HG03432 (cell line): ENCODE results near the gene ENTREP3.
A peak's percentile ranks its signal among the peaks of the same experiment; 100 is the strongest.
"Not testable (repeated sequence)": the region's sequence is repeated elsewhere in the genome, so short reads cannot be mapped to it uniquely, and the experiment has no call there.

Source experiments
- ATAC-seq: cut with Tn5 transposase; IDR thresholded peaks from one replicate; pipeline ENCODE4 v1.9.1; 2021; ENCODE audit warnings: mild to moderate bottlenecking, moderate library complexity; ENCODE audit not compliant: unreplicated experiment

ENTREP3 gene

DNA sequence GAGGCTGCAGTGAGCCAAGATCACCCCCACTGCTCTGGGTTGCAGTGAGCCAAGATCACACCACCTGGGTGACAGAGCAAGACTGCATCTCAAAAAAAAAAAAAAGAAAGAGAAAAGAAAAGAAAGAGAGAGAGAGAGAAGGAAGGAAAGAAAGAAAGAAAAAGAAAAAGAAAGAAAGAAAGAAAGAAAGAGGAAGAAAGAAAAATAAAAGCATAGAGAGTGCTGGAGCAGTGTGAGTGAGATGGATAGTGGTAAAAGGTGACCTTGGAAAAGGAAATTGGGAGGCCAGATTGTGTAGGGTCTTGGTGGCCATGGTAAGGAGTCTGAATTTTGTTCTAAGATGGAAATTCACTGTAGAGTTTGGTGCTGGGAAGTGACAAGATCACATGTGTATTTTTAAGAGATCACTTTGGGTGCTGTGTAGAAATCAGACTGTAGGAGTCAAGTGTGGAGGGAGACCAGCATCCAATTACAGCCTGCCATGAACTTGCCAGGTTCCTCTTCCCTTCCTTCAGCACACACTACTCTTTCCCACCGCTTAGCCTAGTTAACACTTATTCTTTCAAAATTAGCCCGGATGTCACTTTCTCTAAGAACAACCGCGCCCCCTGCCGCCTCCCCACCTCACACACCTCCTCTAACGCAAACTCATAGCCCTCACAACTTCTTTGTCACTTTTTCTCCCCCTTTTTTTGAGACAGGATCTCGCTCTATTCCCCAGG lies 28.9 kb downstream of the ENTREP3 start:
- peak; percentile 33 for ATAC-seq

DNA sequence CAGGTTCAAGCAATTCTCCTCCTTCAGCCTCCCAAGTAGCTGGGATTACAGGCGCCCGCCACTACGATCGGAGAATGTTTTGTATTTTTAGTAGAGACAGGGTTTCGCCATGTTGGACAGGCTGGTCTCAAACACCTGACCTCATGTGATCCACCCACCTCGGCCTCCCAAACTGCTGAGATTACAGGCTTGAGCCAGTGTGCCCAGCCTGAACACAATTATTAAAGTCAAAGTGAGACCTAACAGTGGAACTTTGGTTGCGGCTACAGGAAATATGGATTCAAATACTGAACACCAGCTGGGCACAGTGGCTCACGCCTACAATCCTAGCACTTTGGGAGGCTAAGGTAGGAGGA lies 29.9 kb downstream of the ENTREP3 start:
- not testable (repeated sequence) for ATAC-seq

DNA sequence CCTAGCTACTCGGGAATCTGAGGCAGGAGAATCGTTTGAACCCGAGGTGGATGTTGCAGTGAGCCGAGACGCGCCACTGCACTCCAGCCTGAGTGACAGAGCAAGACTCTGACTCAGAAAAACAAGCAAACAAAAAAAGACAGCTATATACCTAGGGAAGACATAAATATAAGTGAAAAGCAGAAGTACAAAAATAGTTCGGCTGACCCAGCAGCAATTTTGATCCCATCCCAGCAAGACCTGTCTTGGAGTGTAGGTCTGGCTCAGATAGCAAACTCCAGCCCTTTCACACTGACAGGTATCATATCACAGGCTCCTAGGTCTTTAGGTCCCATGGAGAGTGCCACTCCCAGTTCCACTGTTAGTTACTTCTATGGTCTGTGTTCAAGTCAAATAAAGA lies 32.2 kb downstream of the ENTREP3 start:
- no peak for ATAC-seq

DNA sequence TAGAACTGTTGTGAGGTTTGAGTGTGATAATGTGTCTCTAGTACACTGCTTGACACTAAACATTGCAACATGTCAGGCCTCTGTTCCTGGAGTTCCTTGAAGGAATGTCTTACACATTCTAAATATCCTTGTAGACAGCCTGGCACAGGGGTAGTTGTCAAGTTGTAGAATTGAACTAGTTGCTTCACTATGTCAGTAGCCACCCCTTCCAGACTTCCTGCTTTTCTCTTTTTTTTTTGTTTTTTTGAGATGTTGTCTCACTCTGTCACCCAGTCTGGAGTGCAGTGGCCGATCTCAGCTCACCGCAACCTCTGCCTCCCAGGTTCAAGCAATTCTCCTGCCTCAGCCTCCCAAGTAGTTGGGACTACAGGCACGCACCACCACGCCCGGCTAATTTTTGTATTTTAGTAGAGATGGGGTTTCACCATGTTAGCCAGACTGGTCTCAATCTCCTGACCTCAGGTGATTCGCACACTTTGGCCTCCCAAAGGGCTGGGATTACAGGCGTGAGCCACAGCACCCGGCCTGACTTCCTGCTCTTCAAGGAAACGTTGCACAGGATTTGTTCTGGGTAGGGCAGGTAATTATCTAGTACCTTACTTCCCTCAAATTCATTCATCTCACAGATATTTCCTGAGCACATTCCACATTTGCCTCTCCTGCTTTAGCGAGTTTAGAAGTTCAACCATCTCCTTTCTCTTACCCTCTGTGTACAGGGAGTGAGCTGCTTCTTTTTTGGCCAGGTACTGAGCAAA lies 34.9 kb downstream of the ENTREP3 start:
- ATAC-seq = not testable (repeated sequence)

DNA sequence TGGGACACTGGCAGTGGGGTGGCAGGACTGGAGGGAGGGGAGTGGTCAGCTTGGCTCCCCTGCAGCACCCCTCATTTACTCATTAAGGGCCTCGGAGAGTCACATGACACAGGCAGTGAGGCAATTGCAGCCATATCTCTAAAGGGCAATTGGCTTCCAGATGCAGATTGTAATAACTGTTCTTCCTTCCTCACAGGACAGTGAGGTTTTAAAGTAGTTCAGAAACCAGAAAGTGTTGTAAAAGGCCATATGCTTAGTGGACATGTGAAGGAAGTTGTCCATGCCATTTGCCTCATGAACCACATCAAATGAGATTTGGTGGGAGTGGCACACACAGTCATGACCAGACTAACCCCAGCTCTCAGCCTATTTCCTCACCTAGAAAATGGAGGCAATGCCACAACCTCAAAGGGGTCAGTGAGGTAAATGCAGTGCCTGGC lies 35.7 kb downstream of the ENTREP3 start:
- no peak for ATAC-seq

DNA sequence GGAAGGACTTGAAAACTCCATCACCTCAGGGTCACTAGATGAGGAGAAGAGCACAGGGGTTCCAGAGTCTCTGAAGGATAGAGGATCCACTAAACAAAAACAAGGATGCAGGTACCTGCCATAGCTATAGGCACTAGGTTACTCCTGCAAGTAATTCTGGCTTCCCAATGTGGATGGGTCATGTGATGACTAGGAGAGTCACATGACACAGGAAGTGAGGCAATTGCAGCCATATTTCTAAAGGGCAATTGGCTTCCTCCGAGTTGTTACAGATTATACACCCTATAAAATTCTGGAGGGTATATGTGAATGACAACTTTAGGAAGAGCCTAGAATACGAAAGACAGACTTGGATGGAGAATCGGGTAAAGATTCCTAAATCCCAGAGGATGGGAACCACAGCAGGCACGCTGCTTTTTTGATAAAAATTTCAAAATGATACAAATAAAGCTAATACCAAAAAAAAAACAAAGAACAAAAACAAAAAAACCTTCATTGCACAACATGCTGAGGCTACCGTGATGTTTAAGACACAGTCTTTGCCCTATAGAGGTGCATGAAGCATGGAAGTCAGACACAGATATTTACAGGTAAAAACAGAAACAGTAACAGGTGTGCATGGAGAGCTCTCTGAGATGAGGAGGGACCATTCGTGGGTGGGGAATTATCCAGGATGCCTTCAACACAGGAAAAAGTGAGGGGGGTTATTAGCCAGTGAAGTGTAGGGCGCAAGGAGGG lies 36.3 kb downstream of the ENTREP3 start:
- ATAC-seq = no peak

DNA sequence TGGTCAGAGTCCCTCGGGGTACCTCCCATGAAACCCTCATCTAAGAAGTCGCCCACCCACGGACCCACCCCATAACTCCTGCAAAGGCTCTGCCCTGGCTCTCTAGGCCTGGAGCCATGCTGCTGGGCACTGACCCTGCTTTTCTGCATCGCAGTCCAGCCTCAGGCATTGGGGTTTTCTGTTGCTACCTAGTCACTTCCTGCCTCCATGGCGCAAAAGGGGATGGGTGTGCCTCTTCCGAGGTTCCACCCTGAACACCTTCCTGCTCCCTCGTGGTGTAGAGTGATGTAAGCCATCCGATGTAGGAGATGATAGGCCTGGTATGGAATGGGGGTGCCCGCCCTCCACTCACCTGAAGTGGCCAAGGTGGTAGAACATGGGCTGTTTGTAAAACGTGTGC lies 40.6 kb downstream of the ENTREP3 start:
- not testable (repeated sequence) for ATAC-seq

DNA sequence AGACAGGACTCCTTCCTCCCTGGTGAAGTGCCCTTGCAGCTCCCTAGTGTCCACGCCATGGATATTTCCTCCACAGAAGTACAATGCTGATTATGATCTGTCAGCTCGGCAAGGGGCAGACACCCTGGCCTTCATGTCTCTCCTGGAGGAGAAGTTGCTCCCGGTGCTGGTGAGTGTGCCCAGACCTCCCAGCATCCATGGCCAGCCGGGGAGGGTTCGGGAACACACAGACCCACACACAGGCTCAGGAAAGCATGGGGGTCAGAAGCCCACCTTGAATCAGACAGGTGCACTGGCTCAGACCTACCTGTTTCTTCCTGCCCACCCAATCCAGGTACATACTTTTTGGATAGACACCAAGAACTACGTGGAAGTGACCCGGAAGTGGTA lies 43.2 kb downstream of the ENTREP3 start:
- ATAC-seq = not testable (repeated sequence)

DNA sequence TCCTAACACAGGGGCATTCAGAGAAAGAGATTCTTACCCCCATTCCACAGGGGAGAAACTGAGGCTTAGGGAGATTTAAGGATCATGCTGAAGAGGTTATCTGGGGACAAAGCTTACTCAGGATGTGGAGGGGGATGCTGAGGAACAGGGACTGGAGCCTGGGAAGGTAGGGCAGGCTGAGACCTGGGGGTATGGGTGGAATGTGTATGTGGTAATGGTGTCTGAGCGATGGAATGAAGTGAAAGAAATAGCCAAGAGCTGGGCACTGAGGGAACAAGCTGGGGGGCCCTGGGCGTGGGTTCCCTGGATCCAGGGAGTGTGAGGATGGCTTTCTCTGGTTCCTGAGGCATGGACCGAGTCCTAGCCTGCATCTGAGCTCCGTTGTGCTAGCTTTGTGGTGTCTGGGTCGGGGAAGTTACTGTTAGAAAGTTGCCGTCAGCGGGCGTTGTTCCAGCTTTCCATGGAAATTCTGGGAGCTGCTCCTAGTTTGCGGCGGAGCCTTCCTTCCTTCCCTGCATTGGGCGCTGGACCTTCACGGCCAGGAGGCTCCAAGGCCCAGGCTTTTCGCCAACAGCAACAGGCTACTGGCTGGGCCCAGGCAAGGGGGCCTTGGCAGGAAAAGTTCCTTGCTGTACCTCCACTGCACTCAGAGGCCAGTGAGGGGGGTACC lies 43.8 kb downstream of the ENTREP3 start:
- not testable (repeated sequence) for ATAC-seq

DNA sequence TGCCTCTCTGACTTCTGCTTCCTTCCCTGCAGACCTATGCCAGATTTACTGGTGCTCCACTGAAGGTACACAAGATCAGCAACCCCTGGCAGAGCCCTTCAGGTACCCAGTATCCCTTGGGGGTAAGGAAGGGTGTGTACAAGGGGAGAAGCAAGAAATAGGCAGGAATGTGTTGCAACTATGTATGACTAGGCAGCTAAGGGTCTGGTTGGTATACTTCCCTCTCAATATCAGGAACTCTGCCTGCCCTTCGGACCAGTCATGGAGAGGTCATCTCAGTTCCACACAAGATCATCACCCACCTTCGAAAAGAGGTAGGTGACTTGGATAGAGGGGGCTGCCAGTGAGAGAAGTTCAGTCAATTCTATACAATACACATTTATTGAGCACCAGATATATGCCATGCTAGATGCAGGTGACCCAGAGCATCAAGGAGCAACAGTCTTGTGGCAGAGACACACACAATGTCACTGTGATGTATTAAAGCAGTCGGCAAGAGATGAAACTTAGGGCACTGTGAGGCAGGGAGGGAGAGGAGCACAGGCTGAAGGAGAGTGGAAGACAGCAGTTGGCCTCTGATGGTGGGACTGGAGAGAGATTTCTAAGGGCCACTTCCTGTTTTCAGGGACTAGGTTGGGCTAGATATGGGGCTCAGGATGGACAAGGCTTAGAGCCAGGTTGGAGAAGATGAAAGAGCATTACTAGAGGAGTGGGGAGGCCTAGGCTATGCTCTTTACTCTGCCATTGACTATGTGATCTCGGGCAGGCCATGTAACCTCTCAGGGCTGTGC lies 44.8 kb downstream of the ENTREP3 start:
- ATAC-seq = no peak

DNA sequence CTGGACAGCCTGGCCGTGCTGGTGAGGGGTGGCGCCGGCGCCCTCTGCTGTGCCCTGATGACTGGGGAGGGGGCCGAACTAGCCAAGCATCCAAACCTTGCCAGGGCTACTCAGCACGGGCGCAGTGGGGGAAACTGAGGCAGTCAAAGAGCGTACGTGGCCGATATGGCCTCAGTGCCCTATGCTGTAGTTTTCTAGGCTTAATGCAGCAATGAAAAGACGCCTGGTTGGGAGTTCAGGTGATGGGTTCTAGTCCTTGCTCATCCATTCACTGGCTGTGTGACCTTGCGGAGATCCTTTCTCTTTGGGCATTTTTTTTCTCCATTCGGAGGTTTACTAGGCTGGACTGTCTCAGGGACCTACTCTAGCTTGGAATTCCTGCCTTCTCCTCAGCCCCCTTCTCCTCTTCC lies 46.0 kb downstream of the ENTREP3 start:
- no peak for ATAC-seq

DNA sequence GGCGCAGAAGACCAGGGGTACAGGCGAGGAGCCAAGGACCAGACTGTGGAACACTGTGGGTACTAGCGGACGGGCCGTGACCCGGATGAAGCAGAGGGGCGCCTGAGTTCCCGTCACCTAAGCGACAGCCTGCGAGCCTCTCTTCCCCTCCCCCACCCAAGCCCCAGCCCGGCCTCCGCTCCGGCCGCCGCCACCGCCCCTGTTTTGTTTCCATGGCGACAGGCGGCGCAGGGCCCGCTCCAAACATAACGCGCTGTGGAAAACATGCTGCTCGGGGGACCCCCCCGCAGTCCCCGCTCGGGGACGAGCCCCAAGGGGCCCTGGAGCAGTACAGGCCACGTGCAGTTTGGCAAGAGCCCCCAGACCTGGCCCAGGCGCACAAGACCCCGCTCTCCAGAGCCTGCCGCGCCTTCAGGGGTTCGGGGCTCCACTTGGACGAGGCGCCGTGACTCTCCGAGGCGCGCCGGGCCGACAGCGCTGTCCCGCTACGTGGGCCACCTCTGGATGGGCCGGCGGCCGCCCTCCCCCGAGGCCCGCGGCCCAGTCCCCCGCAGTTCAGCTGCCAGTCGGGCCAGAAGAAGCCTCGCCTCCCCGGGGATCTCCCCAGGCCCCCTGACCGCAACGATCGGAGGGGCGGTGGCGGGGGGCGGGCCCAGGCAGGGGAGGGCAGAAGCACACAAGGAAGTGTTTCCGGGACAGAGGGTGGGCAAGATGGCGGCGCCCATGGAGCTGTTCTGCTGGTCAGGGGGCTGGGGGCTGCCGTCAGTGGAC lies 46.6 kb downstream of the ENTREP3 start, which contains the start of gene MTX1:
MTX1 (plus strand) TSS at position 155 of the 771 bp plus-strand sequence; CDS start at position 265, 110 bp downstream.
- ATAC-seq = peak; percentile 79

DNA sequence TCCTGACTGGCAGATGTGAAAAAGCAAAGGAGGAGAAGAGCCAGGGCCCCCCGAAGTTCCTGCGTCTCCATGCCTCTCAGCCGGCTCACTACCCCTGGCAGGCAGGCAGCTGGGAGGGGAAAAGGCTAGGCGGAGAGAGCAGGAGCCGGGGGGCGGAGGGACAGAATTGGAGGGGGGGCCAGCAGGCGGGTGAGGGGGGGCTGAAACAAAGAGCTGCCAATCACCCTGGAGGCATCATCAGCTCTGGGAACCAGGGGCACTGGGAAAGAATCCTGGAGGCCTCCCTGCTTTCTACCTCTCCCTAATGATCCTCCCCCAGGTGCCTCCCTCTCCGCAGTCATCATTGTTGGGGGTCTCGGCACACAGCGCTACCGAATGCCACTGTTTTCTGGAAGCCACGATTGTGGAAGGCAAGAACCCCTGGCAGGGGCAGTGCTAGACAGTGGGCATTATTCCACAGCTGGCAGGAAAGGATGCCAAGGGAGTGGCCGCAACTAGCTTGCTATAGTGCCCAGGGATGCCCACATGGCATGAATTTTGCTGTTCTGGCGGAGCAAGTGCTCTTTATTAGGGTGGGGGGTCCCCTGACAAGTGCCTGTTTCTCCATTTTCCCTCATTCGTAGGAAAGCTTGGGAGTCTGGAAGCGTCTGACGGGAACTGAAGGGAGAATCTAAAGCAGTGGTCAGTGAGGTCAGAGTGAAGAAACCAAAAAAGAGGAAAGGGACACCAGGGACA lies 47.3 kb downstream of the ENTREP3 start, which contains the start of gene THBS3:
THBS3 (minus strand) TSS at position 92 of the 735 bp plus-strand sequence; CDS start at position 71, 21 bp downstream.
- no peak for ATAC-seq

DNA sequence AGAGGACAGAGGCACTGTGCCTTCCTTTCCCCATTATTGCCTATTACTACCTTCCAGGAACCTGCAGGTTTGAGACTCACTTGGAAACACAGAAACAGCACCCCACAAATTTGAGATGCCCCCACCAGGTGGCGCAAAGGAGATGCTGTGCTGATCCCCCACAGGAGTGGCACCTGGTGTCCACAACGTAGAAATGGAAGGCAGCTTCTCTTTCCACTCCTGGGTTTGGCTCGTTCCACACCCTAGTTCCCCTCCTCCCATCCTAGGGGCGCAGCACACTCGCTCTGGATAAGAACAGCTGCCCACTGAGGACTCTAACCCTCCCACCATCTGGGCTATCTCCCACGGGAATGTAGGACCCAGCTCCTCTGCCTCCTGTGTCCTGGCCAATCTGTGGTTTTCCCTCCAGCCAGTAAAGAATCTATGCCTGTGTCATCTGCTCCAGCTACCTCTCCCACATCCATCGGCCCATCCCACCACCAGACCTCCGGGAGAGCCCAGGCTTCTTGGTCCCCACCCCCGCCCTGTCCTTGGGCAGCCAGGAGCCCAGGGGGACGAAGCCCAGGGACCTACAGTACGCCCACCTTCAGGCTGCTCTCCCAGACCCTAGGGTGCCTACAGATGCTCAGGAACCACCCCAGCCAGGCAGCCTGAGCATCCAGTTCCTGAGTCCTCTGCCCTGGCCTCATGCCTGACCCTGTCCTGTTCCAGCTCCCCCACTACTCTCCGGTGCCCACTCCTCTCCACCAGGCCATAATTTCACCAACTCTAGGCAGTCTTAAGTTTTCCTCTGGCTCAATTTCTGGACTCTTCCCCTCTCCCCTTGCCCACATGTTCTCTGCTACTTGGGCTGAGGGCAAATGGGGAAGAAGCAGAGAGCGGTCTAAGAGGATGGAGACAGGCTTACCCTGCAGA lies 48.1 kb downstream of the ENTREP3 start:
- no peak for ATAC-seq

DNA sequence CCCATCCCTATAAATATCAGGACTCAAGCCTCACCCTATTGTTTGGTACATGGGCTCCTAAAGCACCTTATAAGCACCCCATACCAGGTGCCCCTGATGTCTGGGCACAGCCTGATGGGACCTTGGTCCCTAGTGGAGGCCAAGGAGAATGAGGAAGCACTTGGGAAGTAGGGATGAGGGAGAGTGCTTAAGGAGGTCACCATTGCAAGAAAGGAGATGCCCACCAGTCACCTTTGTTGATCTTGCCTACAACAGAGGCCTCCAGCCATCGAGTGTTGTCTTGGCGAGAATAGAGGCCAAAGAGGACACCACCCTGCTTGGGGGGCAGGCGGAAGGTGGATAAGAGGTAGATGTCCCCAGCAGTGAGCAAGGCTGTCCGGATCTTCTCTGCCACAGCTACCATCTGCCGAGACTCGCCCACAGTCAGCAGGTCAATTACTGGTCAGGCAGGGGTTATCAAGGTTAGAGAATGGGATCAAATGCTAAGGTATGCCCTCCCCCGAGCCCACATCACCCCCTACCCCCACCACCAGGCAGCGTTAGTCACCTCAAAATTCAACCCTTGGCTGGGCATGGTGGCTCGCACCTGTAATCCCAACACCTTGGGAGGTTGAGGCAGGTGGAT lies 49.2 kb downstream of the ENTREP3 start:
- ATAC-seq = no peak

DNA sequence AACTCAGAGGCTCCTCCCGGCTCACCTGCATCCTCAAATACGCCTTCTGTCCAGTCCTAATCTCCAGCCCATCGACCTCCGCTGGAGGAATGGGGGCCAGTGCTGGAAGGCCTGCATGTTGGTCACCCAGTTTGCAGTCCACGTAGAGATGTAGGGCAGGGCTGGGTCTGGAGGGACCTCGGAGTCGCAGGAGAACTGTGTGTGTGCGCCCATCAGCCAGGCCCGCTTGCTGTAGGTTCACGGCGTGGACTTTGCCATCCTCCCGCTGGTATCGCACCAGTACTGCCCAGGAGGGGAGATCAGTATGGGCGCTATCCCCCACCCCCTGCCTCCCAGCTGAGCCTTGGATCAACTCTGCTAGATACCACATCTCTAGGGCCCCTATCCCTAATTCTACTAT lies 50.2 kb downstream of the ENTREP3 start:
- no peak for ATAC-seq
